Measurements from ENCODE around the gene SLC17A3. TPM values are rescaled to one million over a fixed set of nuclear protein-coding genes. Genes with fewer than 3 reads are reported as not detected.

Gene SLC17A3
- total RNA-seq, 1 donor from 2014 or later: not detected

GRCh38 chr6:25889877-25890853, 16.1 kb upstream of the SLC17A3 start:
- DNase-seq (ENCODE audit: extremely low read depth, low read depth, low spot score): peak; percentile 23

GRCh38 chr6:25888626-25889025, 14.6 kb upstream of the SLC17A3 start:
- no peak for DNase-seq (ENCODE audit: extremely low read depth, low read depth, low spot score)

GRCh38 chr6:25886066-25886465, 12.0 kb upstream of the SLC17A3 start:
- DNase-seq (ENCODE audit: extremely low read depth, low read depth, low spot score): no peak

GRCh38 chr6:25883991-25884390, 9.9 kb upstream of the SLC17A3 start:
- DNase-seq (ENCODE audit: extremely low read depth, low read depth, low spot score): no peak

GRCh38 chr6:25883536-25883935, 9.5 kb upstream of the SLC17A3 start:
- DNase-seq (ENCODE audit: extremely low read depth, low read depth, low spot score): no peak

GRCh38 chr6:25882051-25882496, 8.0 kb upstream of the SLC17A3 start:
- DNase-seq (ENCODE audit: extremely low read depth, low read depth, low spot score): no peak

- no peak for DNase-seq (ENCODE audit: extremely low read depth, low read depth, low spot score)
Observed at GRCh38 chr6:25880601-25881000, 6.6 kb upstream of the SLC17A3 start.

GRCh38 chr6:25878721-25879322, 4.8 kb upstream of the SLC17A3 start:
- DNase-seq (ENCODE audit: extremely low read depth, low read depth, low spot score): no peak

GRCh38 chr6:25875926-25876602, 2.0 kb upstream of the SLC17A3 start:
- DNase-seq (ENCODE audit: extremely low read depth, low read depth, low spot score): no peak

- no peak for DNase-seq (ENCODE audit: extremely low read depth, low read depth, low spot score)
Observed at GRCh38 chr6:25875563-25875905, 1.5 kb upstream of the SLC17A3 start.

GRCh38 chr6:25874822-25875562, 949 bp upstream of the SLC17A3 start:
- no peak for DNase-seq (ENCODE audit: extremely low read depth, low read depth, low spot score)

GRCh38 chr6:25872814-25873213, 1.2 kb downstream of the SLC17A3 start:
- no peak for DNase-seq (ENCODE audit: extremely low read depth, low read depth, low spot score)

GRCh38 chr6:25869840-25870239, 4.2 kb downstream of the SLC17A3 start:
- DNase-seq (ENCODE audit: extremely low read depth, low read depth, low spot score): no peak

GRCh38 chr6:25868436-25869183, 5.4 kb downstream of the SLC17A3 start:
- DNase-seq (ENCODE audit: extremely low read depth, low read depth, low spot score): no peak

GRCh38 chr6:25866011-25866410, 8.0 kb downstream of the SLC17A3 start:
- DNase-seq (ENCODE audit: extremely low read depth, low read depth, low spot score): no peak

- DNase-seq (ENCODE audit: extremely low read depth, low read depth, low spot score): no peak
Observed at GRCh38 chr6:25863360-25863759, 10.7 kb downstream of the SLC17A3 start.

- DNase-seq (ENCODE audit: extremely low read depth, low read depth, low spot score): no peak
Observed at GRCh38 chr6:25862199-25862598, 11.8 kb downstream of the SLC17A3 start.

- DNase-seq (ENCODE audit: extremely low read depth, low read depth, low spot score): no peak
Observed at GRCh38 chr6:25852756-25853155, 21.3 kb downstream of the SLC17A3 start.

GRCh38 chr6:25851961-25852360, 22.1 kb downstream of the SLC17A3 start:
- no peak for DNase-seq (ENCODE audit: extremely low read depth, low read depth, low spot score)

GRCh38 chr6:25844518-25844917, 29.5 kb downstream of the SLC17A3 start:
- no peak for DNase-seq (ENCODE audit: extremely low read depth, low read depth, low spot score)
